RWPE2 (cell line): Measurements from ENCODE around the gene C6orf89.

Experiments
- ATAC-seq: fragments of 200-7000 bp; cut with Tn5 transposase; 3 replicates; pipeline ENCODE4 v1.9.1; 2021; ENCODE audit warnings: low read depth
- DNase-seq: peaks from one replicate; pipeline ENCODE4 v3.0.0-alpha.2; 2020; ENCODE audit warnings: low spot score
- H3K27ac ChIP-seq: fragments of 450-650 bp; 2 replicates; pipeline ENCODE4 v1.5.1; 2017; ENCODE audit warnings: mild to moderate bottlenecking; ENCODE audit not compliant: poor library complexity, severe bottlenecking
- H3K27me3 ChIP-seq: fragments of 250-450 bp; sonication (Bioruptor Pico); 2 replicates; pipeline ENCODE4 v1.5.1; 2021; ENCODE audit warnings: mild to moderate bottlenecking, moderate library complexity; ENCODE audit not compliant: insufficient read depth, poor library complexity, severe bottlenecking
- H3K36me3 ChIP-seq: fragments of 250-450 bp; sonication (Bioruptor Pico); 2 replicates; pipeline ENCODE4 v1.5.1; 2020; ENCODE audit warnings: low read depth, mild to moderate bottlenecking, moderate library complexity
- H3K4me1 ChIP-seq: fragments of 250-450 bp; sonication (Bioruptor Pico); 2 replicates; pipeline ENCODE4 v1.5.1; 2021; ENCODE audit warnings: mild to moderate bottlenecking, moderate library complexity; ENCODE audit not compliant: insufficient read depth, poor library complexity, severe bottlenecking
- H3K4me3 ChIP-seq: fragments of 250-450 bp; sonication (Bioruptor Pico); 2 replicates; pipeline ENCODE4 v1.5.1; 2021; ENCODE audit warnings: mild to moderate bottlenecking, moderate library complexity; ENCODE audit not compliant: severe bottlenecking
- H3K9me3 ChIP-seq: fragments of 250-450 bp; sonication (Bioruptor Pico); 2 replicates; pipeline ENCODE4 v1.5.1; 2021; ENCODE audit warnings: mild to moderate bottlenecking, moderate library complexity; ENCODE audit not compliant: severe bottlenecking
- CTCF ChIP-seq: fragments of 450-650 bp; IDR thresholded peaks from one replicate; pipeline ENCODE4 v1.5.1; 2017; ENCODE audit warnings: mild to moderate bottlenecking, moderate library complexity; ENCODE audit not compliant: poor library complexity, severe bottlenecking

The C6orf89 gene

GRCh38 chr6:36976509-36976908 lies 90.8 kb downstream of the C6orf89 start:
- Histone ChIP-seq H3K4me3 (no peak overlapping the region), H3K9me3 (no peaks in the 10 kb centered on the region), H3K4me1 (no peaks in the 10 kb centered on the region), H3K36me3 (peaks cover 90% of the 10 kb centered on the region), H3K27me3 (no peaks in the 10 kb centered on the region), H3K27ac (no peak overlapping the region)
- DNase-seq (no peak), ATAC-seq (no peak)
- TF ChIP-seq CTCF = no peak

GRCh38 chr6:36976931-36977330 lies 91.2 kb downstream of the C6orf89 start:
- H3K4me3 ChIP-seq = no peak overlapping the region
- no peaks in the 10 kb centered on the region for H3K9me3 ChIP-seq
- DNase-seq (no peak), ATAC-seq (no peak)
- peaks cover 89% of the 10 kb centered on the region for H3K36me3 ChIP-seq
- no peak overlapping the region for H3K27ac ChIP-seq
- H3K4me1 ChIP-seq = no peaks in the 10 kb centered on the region
- H3K27me3 ChIP-seq = no peaks in the 10 kb centered on the region
- no peak for TF ChIP-seq CTCF

- Histone ChIP-seq H3K36me3 (peaks cover 85% of the 10 kb centered on the region), H3K4me1 (no peaks in the 10 kb centered on the region), H3K27ac (no peak overlapping the region), H3K27me3 (no peaks in the 10 kb centered on the region), H3K4me3 (no peak overlapping the region), H3K9me3 (no peaks in the 10 kb centered on the region)
- no peak for ATAC-seq
- no peak for DNase-seq
- peak; percentile 30 for TF ChIP-seq CTCF
Observed at GRCh38 chr6:36977470-36977941, 91.8 kb downstream of the C6orf89 start.
